IPS DF 6.9 (cell line): Measurements from ENCODE around the gene PSMG4.

Source experiments
- DNase-seq: peaks from one replicate; pipeline ENCODE4 v3.0.0-alpha.2; 2013; ENCODE audit warnings: low read depth, low spot score
- H3K27ac ChIP-seq: one replicate; pipeline ENCODE4 v1.5.1; 2013; ENCODE audit warnings: low read length, control low read depth
- H3K27me3 ChIP-seq: 2 replicates; pipeline ENCODE4 v1.6.1; 2013; ENCODE audit warnings: mild to moderate bottlenecking, low read length; ENCODE audit not compliant: control insufficient read depth, insufficient read depth
- H3K36me3 ChIP-seq: 2 replicates; pipeline ENCODE4 v1.6.1; 2013; ENCODE audit warnings: low read length; ENCODE audit not compliant: control insufficient read depth, insufficient read depth
- H3K4me1 ChIP-seq: 2 replicates; pipeline ENCODE4 v1.6.1; 2013; ENCODE audit warnings: low read length; ENCODE audit not compliant: control insufficient read depth, insufficient read depth
- H3K4me3 ChIP-seq: 2 replicates; pipeline ENCODE4 v1.5.1; 2013; ENCODE audit warnings: mild to moderate bottlenecking, low read length
- H3K9me3 ChIP-seq: 2 replicates; pipeline ENCODE4 v1.6.1; 2013; ENCODE audit warnings: low read length, inconsistent platforms; ENCODE audit not compliant: control insufficient read depth, insufficient read depth
- WGBS: extraction: QIAGEN DNeasy Blood & Tissue Kit; methylation state at CpG from one replicate; pipeline ENCODE4 v1.1.7; 2013; ENCODE audit warnings: mixed read lengths, missing lambda C conversion rate; ENCODE audit not compliant: insufficient read length, insufficient coverage; 5-methylcytosine and 5-hydroxymethylcytosine counted together

The PSMG4 gene

DNA sequence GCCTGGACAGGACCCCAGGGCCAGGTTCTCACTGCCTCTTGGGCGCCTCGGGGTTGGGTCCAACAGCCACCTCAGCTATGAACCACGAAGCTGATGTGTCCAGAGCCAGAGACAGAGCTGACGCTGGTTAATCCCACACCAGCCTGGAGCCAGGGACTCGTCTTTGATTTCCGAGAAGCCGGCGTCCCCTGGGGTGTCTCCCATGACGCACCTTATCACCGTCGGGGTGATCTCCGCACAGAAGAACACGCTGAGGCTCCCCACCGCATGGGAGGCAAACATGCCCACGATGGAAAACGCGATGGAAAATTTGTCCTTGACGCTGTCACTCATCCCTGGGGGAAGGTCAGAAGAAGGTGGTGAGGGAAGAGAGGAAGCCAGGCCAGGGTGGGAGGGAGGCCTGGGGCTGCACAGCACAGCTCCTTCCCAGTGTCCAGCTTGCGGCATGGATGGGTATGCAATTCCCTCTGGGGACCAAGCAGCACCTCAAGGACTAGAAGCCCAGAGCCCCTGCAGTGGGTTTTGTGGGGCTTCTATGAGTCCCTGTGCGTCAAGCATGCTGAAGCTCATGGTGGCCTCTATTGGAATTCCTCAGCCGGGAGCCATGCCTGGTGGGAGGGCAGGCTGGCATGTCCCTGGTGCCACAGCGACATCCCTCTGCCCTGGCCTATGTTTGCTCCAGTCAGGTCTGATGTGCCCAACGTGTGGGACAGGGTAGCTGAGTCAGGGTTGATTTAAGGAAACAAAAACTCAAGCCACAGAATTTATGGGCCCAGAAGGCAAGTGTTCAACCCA, 25.1 kb downstream of the PSMG4 start:
- Histone ChIP-seq H3K36me3 (peaks cover 10% of the 10 kb centered on the region), H3K27me3 (no peaks in the 10 kb centered on the region), H3K4me1 (peaks cover 7% of the 10 kb centered on the region), H3K4me3 (no peak overlapping the region), H3K27ac (no peak overlapping the region), H3K9me3 (no peaks in the 10 kb centered on the region)
- no CpG with 5 or more reads among the region's 23 CpGs for WGBS
- DNase-seq: no peak

- H3K4me1 ChIP-seq: peaks cover 7% of the 10 kb centered on the region
- peaks cover 15% of the 10 kb centered on the region for H3K36me3 ChIP-seq
- H3K27me3 ChIP-seq: no peaks in the 10 kb centered on the region
- WGBS: no CpG with 5 or more reads among the region's 17 CpGs
- no peak for DNase-seq
- H3K4me3 ChIP-seq: no peak overlapping the region
- H3K9me3 ChIP-seq: no peaks in the 10 kb centered on the region
- H3K27ac ChIP-seq: no peak overlapping the region
Observed at GRCh38 chr6:3284436-3284876, 25.7 kb downstream of the PSMG4 start.

- H3K27ac ChIP-seq: no peak overlapping the region
- peaks cover 7% of the 10 kb centered on the region for H3K4me1 ChIP-seq
- no peaks in the 10 kb centered on the region for H3K27me3 ChIP-seq
- WGBS: no CpG with 5 or more reads among the region's 19 CpGs
- peaks cover 16% of the 10 kb centered on the region for H3K36me3 ChIP-seq
- no peaks in the 10 kb centered on the region for H3K9me3 ChIP-seq
- no peak overlapping the region for H3K4me3 ChIP-seq
- no peak for DNase-seq
Observed at GRCh38 chr6:3285049-3285639, 26.4 kb downstream of the PSMG4 start.

- DNase-seq: no peak
- no CpG with 5 or more reads among the region's 14 CpGs for WGBS
- Histone ChIP-seq H3K4me3 (no peak overlapping the region), H3K9me3 (no peaks in the 10 kb centered on the region), H3K27ac (no peak overlapping the region), H3K36me3 (peaks cover 16% of the 10 kb centered on the region), H3K27me3 (no peaks in the 10 kb centered on the region), H3K4me1 (peaks cover 7% of the 10 kb centered on the region)
Observed at GRCh38 chr6:3285732-3286131, 27.0 kb downstream of the PSMG4 start.

GRCh38 chr6:3286641-3287171, 28.0 kb downstream of the PSMG4 start:
- WGBS: no CpG with 5 or more reads among the region's 24 CpGs
- peaks cover 16% of the 10 kb centered on the region for H3K36me3 ChIP-seq

DNA sequence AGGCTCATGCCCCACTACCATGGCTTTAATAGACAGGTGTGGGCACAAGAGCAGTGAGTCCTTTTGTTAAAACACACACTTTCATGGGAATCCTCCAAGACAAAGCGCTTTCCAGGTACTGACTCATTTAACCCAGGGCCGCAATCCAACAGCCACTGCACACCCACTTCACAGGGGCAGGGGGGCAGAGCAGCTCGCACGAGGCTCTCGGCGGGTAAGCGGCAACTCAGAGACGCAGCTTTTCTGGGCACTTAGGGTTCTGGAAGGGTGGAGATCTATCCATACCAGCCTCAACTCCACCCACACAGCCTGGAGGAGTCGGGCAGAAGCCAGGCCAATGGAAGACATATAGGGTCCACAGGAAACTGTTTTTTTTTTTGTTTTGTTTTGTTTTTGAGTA, 28.6 kb downstream of the PSMG4 start:
- Histone ChIP-seq H3K4me3 (no peak overlapping the region), H3K9me3 (no peaks in the 10 kb centered on the region), H3K36me3 (peaks cover 16% of the 10 kb centered on the region), H3K27ac (no peak overlapping the region), H3K27me3 (no peaks in the 10 kb centered on the region), H3K4me1 (peaks cover 5% of the 10 kb centered on the region)
- DNase-seq: no peak
- no CpG with 5 or more reads among the region's 9 CpGs for WGBS

More at GRCh38 chr6:3286641-3287171, 28.0 kb downstream of the PSMG4 start:
- H3K4me3 ChIP-seq: no peak overlapping the region
- H3K27ac ChIP-seq: no peak overlapping the region
- no peaks in the 10 kb centered on the region for H3K9me3 ChIP-seq
- no peaks in the 10 kb centered on the region for H3K27me3 ChIP-seq
- no peak for DNase-seq
- peaks cover 7% of the 10 kb centered on the region for H3K4me1 ChIP-seq

GRCh38 chr6:3287976-3288707, 29.4 kb downstream of the PSMG4 start:
- H3K27ac ChIP-seq: no peak overlapping the region
- H3K36me3 ChIP-seq: peaks cover 16% of the 10 kb centered on the region
- H3K9me3 ChIP-seq: no peaks in the 10 kb centered on the region
- no peaks in the 10 kb centered on the region for H3K27me3 ChIP-seq
- no peak for DNase-seq
- no peak overlapping the region for H3K4me3 ChIP-seq
- no CpG with 5 or more reads among the region's 17 CpGs for WGBS
- H3K4me1 ChIP-seq: no peaks in the 10 kb centered on the region

DNA sequence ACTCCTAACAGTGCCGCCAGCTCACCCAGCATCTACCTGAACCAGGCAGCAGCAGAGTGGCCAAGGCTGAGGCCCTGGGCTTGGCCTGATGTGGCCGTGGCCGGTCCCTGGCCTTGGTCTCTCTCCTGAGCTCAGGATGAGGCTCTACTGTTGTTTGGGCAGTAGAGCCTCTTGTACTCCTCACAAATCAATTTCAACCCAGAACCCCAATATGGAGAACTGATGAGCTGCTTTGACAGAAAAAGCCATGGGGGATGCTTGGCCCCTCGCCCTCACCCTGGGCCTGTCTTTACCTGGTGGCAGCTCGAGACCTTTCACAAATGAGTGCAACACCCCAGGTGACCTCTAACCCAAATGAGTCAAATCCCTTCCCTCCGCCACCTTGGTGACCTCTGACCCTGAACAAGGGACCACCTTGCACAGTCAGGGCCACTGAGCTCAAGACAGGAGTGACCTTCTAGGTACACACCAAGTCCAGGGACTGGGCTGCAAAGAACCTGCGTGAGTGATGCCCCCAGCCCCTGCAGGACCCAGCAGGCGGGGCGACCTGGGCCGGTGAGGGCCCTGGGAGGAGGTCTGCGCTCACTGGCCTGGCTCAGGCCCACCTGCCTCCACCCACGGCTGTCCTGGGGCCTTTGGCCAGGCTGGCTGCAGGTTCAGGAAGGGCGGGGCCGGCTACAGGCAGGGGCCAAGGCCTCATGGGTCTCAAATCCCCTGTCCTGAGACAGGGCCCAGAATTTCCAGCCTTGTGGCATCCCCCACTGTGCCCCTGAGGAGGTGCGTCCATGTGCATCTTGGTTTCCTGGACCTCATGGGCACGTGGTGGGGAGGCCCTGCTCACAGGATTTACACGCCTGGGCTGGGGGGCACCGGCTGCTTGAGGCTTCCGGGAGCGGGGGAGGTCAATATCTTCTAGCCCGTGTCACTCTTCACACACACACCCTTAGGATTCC, 30.2 kb downstream of the PSMG4 start:
- no peak for DNase-seq
- H3K4me1 ChIP-seq: no peaks in the 10 kb centered on the region
- no peak overlapping the region for H3K27ac ChIP-seq
- no CpG with 5 or more reads among the region's 21 CpGs for WGBS
- H3K9me3 ChIP-seq: no peaks in the 10 kb centered on the region
- H3K27me3 ChIP-seq: no peaks in the 10 kb centered on the region
- H3K4me3 ChIP-seq: no peak overlapping the region
- peaks cover 16% of the 10 kb centered on the region for H3K36me3 ChIP-seq

- no peaks in the 10 kb centered on the region for H3K27me3 ChIP-seq
- H3K4me1 ChIP-seq: no peaks in the 10 kb centered on the region
- no CpG with 5 or more reads among the region's 7 CpGs for WGBS
- no peak for DNase-seq
- H3K9me3 ChIP-seq: no peaks in the 10 kb centered on the region
- H3K27ac ChIP-seq: no peak overlapping the region
- H3K4me3 ChIP-seq: no peak overlapping the region
- peaks cover 13% of the 10 kb centered on the region for H3K36me3 ChIP-seq
Observed at GRCh38 chr6:3289664-3290055, 30.9 kb downstream of the PSMG4 start.
